Large intestine (tissue), 3 donors: ENCODE data around the gene SIDT2. TPM values are rescaled to one million over a fixed set of nuclear protein-coding genes. Genes with fewer than 3 reads are reported as not detected.
"Not testable (repeated sequence)": the region's sequence is repeated elsewhere in the genome, so short reads cannot be mapped to it uniquely, and the experiment has no call there.

Experiments used
- DNase-seq, 2 donors: peaks; one replicate each; pipeline versions ENCODE4 v3.0.0 to v3.0.0-alpha.2; 2013
- H3K27ac ChIP-seq: one replicate; pipeline ENCODE4 v1.5.1; 2013; ENCODE audit warnings: low read length
- H3K27me3 ChIP-seq: 2 replicates; pipeline ENCODE4 v1.6.1; 2013; ENCODE audit warnings: low read length; ENCODE audit not compliant: control insufficient read depth, insufficient read depth
- H3K36me3 ChIP-seq: 2 replicates; pipeline ENCODE4 v1.6.1; 2013; ENCODE audit warnings: low read length; ENCODE audit not compliant: control insufficient read depth, insufficient read depth
- H3K4me1 ChIP-seq: one replicate; pipeline ENCODE4 v1.6.1; 2013; ENCODE audit warnings: low read length; ENCODE audit not compliant: control insufficient read depth, insufficient read depth
- H3K4me3 ChIP-seq: one replicate; pipeline ENCODE4 v1.5.1; 2013; ENCODE audit warnings: low read length
- H3K9me3 ChIP-seq: one replicate; pipeline ENCODE4 v1.6.1; 2013; ENCODE audit warnings: mild to moderate bottlenecking, low read depth, low read length, moderate library complexity; ENCODE audit not compliant: control insufficient read depth
- WGBS: methylation state at CpG from one replicate; pipeline ENCODE4 v1.1.5; 2013; ENCODE audit warnings: low lambda C conversion rate; ENCODE audit not compliant: insufficient coverage; 5-methylcytosine and 5-hydroxymethylcytosine counted together
- polyA plus RNA-seq: library from polyadenylated mRNA; unstranded; fragments of 120-200 nt; gene quantifications from one replicate; pipeline ENCODE4 v1.2.1, GENCODE V29; 2013

SIDT2 gene
- polyA plus RNA-seq, 1 donor, result 94.9 TPM

DNA sequence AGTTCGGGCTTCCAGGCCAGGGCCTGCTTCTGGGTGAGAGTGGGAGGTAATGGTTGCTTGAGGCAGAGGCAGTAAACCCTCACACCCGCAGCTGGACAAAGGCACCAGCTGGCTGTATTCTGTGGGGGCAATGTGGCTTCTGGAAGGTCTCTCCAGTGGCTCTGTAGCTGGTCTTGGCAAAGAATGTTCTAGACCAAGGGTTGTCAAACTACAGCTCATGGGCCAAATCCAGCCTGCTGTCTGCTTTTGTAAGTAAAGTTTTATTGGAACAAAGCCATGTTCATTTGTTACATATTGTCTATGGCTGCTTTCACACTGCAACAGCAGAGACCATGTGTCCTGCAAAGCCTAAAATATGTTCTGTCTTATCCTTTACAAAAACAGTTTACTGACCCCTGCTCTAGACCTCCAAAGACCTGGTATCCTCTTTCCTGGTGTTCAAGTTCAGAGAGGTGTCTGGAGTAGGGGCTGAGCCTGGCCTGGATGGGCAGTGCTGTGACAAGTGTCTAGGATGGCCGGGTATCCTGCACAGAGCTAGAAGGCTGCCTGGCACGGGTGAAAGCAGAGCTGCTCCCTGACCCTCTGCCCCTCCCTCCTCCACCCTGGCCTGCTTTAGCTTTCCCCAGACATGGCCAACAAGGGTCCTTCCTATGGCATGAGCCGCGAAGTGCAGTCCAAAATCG is 24.0 kb downstream of the SIDT2 start:
- DNase-seq, result no peak
- Histone ChIP-seq H3K4me1 (peaks cover 10% of the 10 kb centered on the region), H3K9me3 (peaks cover 11% of the 10 kb centered on the region), H3K4me3 (peak overlapping the region; percentile 41), H3K27ac (peak overlapping the region; percentile 62), H3K27me3 (no peaks in the 10 kb centered on the region), H3K36me3 (peaks cover 30% of the 10 kb centered on the region)
- no CpG with 5 or more reads among the region's 7 CpGs for WGBS

DNA sequence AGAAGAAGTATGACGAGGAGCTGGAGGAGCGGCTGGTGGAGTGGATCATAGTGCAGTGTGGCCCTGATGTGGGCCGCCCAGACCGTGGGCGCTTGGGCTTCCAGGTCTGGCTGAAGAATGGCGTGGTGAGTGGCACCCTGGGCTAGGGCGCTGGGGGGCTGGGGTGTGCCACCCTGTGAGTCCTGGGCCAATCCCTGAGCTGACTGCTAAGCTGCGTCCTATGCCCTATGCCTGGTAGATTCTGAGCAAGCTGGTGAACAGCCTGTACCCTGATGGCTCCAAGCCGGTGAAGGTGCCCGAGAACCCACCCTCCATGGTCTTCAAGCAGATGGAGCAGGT is 24.5 kb downstream of the SIDT2 start:
- no peak overlapping the region for H3K4me3 ChIP-seq
- DNase-seq, result no peak
- peaks cover 11% of the 10 kb centered on the region for H3K9me3 ChIP-seq
- H3K27me3 ChIP-seq, result no peaks in the 10 kb centered on the region
- H3K27ac ChIP-seq, result peak overlapping the region; percentile 62
- H3K36me3 ChIP-seq, result peaks cover 30% of the 10 kb centered on the region
- peaks cover 10% of the 10 kb centered on the region for H3K4me1 ChIP-seq
- no CpG with 5 or more reads among the region's 10 CpGs for WGBS

DNA sequence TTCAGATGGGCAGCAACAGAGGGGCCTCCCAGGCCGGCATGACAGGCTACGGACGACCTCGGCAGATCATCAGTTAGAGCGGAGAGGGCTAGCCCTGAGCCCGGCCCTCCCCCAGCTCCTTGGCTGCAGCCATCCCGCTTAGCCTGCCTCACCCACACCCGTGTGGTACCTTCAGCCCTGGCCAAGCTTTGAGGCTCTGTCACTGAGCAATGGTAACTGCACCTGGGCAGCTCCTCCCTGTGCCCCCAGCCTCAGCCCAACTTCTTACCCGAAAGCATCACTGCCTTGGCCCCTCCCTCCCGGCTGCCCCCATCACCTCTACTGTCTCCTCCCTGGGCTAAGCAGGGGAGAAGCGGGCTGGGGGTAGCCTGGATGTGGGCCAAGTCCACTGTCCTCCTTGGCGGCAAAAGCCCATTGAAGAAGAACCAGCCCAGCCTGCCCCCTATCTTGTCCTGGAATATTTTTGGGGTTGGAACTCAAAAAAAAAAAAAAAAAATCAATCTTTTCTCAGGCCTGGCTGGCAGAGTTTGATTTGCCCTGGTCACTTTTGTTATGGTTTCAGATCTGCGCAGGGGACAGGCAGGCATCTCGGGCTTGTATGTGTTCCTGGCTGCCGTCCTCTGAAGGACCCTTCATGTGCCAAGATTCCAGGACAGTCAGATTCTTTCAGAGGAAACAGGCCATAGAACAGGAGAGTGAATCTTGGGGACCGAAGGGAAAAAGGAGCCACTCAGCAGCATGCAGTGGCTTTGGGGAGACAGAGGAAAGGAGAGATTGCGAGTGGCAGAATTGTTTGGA is 25.9 kb downstream of the SIDT2 start:
- DNase-seq, result no peak
- H3K27me3 ChIP-seq, result no peaks in the 10 kb centered on the region
- H3K4me3 ChIP-seq, result no peak overlapping the region
- H3K27ac ChIP-seq, result peak overlapping the region; percentile 40
- 73% methylated on average over 2 of the region's 17 CpGs for WGBS
- H3K4me1 ChIP-seq, result no peaks in the 10 kb centered on the region
- H3K36me3 ChIP-seq, result peaks cover 27% of the 10 kb centered on the region
- H3K9me3 ChIP-seq, result peaks cover 11% of the 10 kb centered on the region

DNA sequence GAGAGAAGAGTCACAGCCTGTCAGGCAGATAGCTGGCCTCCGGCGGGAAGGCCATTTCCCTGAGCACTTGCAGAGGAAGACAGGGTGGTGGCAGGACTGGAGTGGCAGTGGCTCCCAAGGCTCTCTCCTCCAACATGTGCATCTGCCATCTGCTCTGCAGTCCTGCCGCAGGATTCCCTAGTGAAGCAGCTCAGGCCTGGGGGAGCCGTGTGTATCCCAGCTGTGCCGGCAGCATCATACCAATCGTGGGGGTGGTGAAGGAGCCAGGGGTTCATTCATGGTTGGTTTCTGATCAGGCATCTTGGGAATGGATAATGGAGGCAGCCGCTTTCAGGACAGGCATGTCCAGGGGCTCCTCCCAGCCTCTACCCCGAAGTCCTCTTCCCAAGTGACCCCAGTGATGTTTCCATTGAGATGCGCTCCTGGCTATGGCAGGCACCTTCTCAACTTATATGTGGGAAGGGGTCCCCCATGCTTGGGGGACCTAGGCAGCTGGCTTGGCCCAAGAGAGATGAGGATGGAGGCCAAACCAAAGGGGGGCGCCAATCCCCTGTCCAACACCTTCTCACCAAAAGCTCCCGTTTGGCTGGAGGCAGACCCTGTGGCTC is 26.8 kb downstream of the SIDT2 start:
- Histone ChIP-seq H3K4me3 (no peak overlapping the region), H3K9me3 (peaks cover 11% of the 10 kb centered on the region), H3K4me1 (no peaks in the 10 kb centered on the region), H3K36me3 (peaks cover 27% of the 10 kb centered on the region), H3K27me3 (no peaks in the 10 kb centered on the region), H3K27ac (no peak overlapping the region)
- WGBS, result no CpG with 5 or more reads among the region's 11 CpGs
- no peak for DNase-seq

GRCh38 chr11:117206111-117206510 is 27.6 kb downstream of the SIDT2 start:
- not testable (repeated sequence) for H3K4me3 ChIP-seq, H3K27me3 ChIP-seq, DNase-seq, H3K27ac ChIP-seq, H3K4me1 ChIP-seq
- WGBS, result no CpG with 5 or more reads among the region's 8 CpGs
- peaks cover 11% of the 10 kb centered on the region for H3K9me3 ChIP-seq
- H3K36me3 ChIP-seq, result peaks cover 27% of the 10 kb centered on the region

DNA sequence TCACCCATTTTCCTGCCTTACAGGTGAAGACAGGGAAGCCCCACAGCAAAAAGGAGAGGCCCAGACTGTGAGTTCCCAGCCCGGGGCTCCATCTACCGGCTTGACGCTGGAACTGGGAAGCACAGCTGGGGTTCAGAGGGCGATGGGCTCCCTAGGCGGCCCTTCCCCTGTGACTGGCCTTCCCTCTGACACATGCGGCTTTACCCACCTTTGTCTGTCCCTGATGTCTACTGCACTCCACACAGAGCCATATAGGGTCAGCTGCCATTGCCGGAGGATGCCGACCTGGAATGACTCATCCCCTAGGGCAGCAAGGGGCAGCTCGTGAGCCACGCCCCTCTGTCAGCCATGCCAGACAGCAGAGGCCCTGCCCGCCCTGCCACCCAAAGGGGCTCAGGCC is 28.3 kb downstream of the SIDT2 start:
- Histone ChIP-seq H3K9me3 (peaks cover 11% of the 10 kb centered on the region), H3K36me3 (peaks cover 27% of the 10 kb centered on the region)
- not testable (repeated sequence) for DNase-seq, H3K4me1 ChIP-seq, H3K4me3 ChIP-seq, H3K27me3 ChIP-seq, H3K27ac ChIP-seq
- WGBS, result no CpG with 5 or more reads among the region's 11 CpGs

- H3K4me3 ChIP-seq, H3K27ac ChIP-seq, H3K4me1 ChIP-seq, DNase-seq, H3K27me3 ChIP-seq: not testable (repeated sequence)
- WGBS, result no CpG with 5 or more reads among the region's 5 CpGs
- Histone ChIP-seq H3K36me3 (peaks cover 26% of the 10 kb centered on the region), H3K9me3 (peaks cover 11% of the 10 kb centered on the region)
Measured at GRCh38 chr11:117207481-117207880, 28.9 kb downstream of the SIDT2 start.

- H3K27ac ChIP-seq, H3K27me3 ChIP-seq, DNase-seq, H3K9me3 ChIP-seq, H3K4me1 ChIP-seq, H3K4me3 ChIP-seq: not testable (repeated sequence)
- peaks cover 29% of the 10 kb centered on the region for H3K36me3 ChIP-seq
- WGBS, result no CpG with 5 or more reads among the region's 13 CpGs
Measured at GRCh38 chr11:117208710-117209109, 30.2 kb downstream of the SIDT2 start.

GRCh38 chr11:117209351-117210125 is 31.0 kb downstream of the SIDT2 start:
- H3K4me1 ChIP-seq, H3K27me3 ChIP-seq, DNase-seq, H3K9me3 ChIP-seq, H3K4me3 ChIP-seq, H3K27ac ChIP-seq: not testable (repeated sequence)
- WGBS, result 93% methylated on average over 3 of the region's 8 CpGs
- peaks cover 25% of the 10 kb centered on the region for H3K36me3 ChIP-seq

DNA sequence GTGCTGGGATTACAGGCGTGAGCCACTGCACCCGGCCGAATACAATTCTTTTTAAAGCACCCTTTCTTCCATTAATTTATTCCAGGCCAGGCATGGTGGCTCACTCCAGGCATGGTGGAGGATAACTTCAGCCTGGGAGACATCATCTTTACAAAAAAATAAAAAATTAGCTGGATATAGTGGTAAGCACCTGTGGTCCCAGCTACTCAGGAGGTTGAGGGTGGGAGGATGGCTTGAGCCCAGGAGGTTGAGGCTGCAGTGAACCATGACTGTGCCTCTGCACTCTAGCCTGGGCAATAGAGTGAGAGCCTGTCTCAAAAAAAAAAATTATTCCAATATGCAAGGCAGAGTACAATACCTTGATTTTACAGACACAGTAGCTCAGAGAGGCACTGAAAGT is 32.1 kb downstream of the SIDT2 start:
- Histone ChIP-seq H3K9me3 (no peaks in the 10 kb centered on the region), H3K27me3 (no peaks in the 10 kb centered on the region), H3K27ac (no peak overlapping the region), H3K4me1 (no peaks in the 10 kb centered on the region), H3K36me3 (peaks cover 18% of the 10 kb centered on the region), H3K4me3 (no peak overlapping the region)
- DNase-seq, result no peak
- WGBS, result no CpG with 5 or more reads among the region's 3 CpGs
